Muscle layer of duodenum (tissue), 2 donors: ENCODE results near the gene MGLL.

ENCODE experiments used
- H3K27ac ChIP-seq: one replicate; pipeline ENCODE4 v1.7.0; 2013; ENCODE audit warnings: mild to moderate bottlenecking, low read length
- H3K27me3 ChIP-seq: one replicate; pipeline ENCODE4 v1.7.0; 2013; ENCODE audit warnings: low read depth, mild to moderate bottlenecking, control low read depth, low read length
- H3K36me3 ChIP-seq, 2 donors: one replicate each; pipeline ENCODE4 v1.7.0; 2013; ENCODE audit warnings: low read length in 2 of 2, control low read depth in 1 of 2, mild to moderate bottlenecking in 1 of 2; ENCODE audit not compliant: insufficient read depth in 2 of 2, control insufficient read depth in 1 of 2
- H3K4me1 ChIP-seq, 2 donors: one replicate each; pipeline ENCODE4 v1.7.0; 2013; ENCODE audit warnings: low read length in 2 of 2, mild to moderate bottlenecking in 2 of 2, control low read depth in 1 of 2, moderate library complexity in 1 of 2; ENCODE audit not compliant: insufficient read depth in 2 of 2, control insufficient read depth in 1 of 2
- H3K4me3 ChIP-seq, 2 donors: one replicate each; pipeline ENCODE4 v1.7.0; 2013; ENCODE audit warnings: low read length in 2 of 2, low read depth in 1 of 2, mild to moderate bottlenecking in 1 of 2
- H3K9me3 ChIP-seq, 2 donors: one replicate each; pipeline ENCODE4 v1.7.0; 2013; ENCODE audit warnings: low read length in 2 of 2, control low read depth in 1 of 2, mild to moderate bottlenecking in 1 of 2; ENCODE audit not compliant: control insufficient read depth in 1 of 2
- donor health status: healthy.

The MGLL gene

GRCh38 chr3:127722091-127722784, 100.1 kb downstream of the MGLL start:
- H3K27ac ChIP-seq = no peak overlapping the region

GRCh38 chr3:127720985-127721935, 101.1 kb downstream of the MGLL start:
- no peak overlapping the region for H3K27ac ChIP-seq
- no peak overlapping the region for H3K4me3 ChIP-seq
- no peaks in the 10 kb centered on the region for H3K36me3 ChIP-seq
- H3K4me1 ChIP-seq = peaks cover 12 to 24% of the 10 kb centered on the region in 2 donors
- H3K27me3 ChIP-seq = no peaks in the 10 kb centered on the region
- H3K9me3 ChIP-seq = no peaks in the 10 kb centered on the region

More at GRCh38 chr3:127722091-127722784, 100.1 kb downstream of the MGLL start:
- no peaks in the 10 kb centered on the region for H3K36me3 ChIP-seq
- H3K4me3 ChIP-seq = no peak overlapping the region
- H3K9me3 ChIP-seq = no peaks in the 10 kb centered on the region
- no peaks in the 10 kb centered on the region for H3K27me3 ChIP-seq
- peaks cover 12 to 24% of the 10 kb centered on the region in 2 donors for H3K4me1 ChIP-seq

- Histone ChIP-seq H3K27ac (no peak overlapping the region), H3K36me3 (no peaks in the 10 kb centered on the region), H3K4me3 (no peak overlapping the region), H3K9me3 (no peaks in the 10 kb centered on the region), H3K4me1 (peaks cover 12 to 24% of the 10 kb centered on the region in 2 donors), H3K27me3 (no peaks in the 10 kb centered on the region)
Measured at GRCh38 chr3:127720161-127720823, 102.0 kb downstream of the MGLL start.

- no peaks in the 10 kb centered on the region for H3K27me3 ChIP-seq
- H3K27ac ChIP-seq = no peak overlapping the region
- no peak overlapping the region for H3K4me3 ChIP-seq
- H3K36me3 ChIP-seq = no peaks in the 10 kb centered on the region
- H3K4me1 ChIP-seq = peaks cover 12 to 27% of the 10 kb centered on the region in 2 donors
- no peaks in the 10 kb centered on the region for H3K9me3 ChIP-seq
Measured at GRCh38 chr3:127719369-127719768, 102.9 kb downstream of the MGLL start.

DNA sequence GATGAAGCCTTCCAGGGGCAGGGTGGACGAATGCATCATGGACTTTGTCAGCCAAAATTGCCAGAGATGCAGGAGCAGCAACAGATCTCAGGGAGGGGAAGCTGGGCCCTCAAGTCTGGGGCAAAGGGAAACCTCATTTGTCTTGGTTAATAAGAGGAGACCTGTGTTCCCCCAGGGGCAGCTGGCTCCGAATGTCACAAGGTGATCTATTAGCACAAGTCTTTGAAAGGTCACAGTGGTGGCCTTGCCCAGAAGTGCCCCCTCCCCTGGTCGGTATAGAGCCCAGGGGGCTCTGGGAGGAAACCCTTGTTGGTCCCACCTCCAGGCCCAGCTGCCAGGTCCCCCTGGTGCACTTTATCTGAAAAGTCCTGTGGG, 103.4 kb downstream of the MGLL start:
- Histone ChIP-seq H3K4me1 (peaks cover 12 to 27% of the 10 kb centered on the region in 2 donors), H3K4me3 (no peak overlapping the region), H3K9me3 (no peaks in the 10 kb centered on the region), H3K36me3 (no peaks in the 10 kb centered on the region), H3K27ac (no peak overlapping the region), H3K27me3 (no peaks in the 10 kb centered on the region)

- Histone ChIP-seq H3K27me3 (no peaks in the 10 kb centered on the region), H3K36me3 (no peaks in the 10 kb centered on the region), H3K9me3 (no peaks in the 10 kb centered on the region), H3K4me1 (peaks cover 12 to 27% of the 10 kb centered on the region in 2 donors), H3K27ac (no peak overlapping the region), H3K4me3 (no peak overlapping the region)
Measured at GRCh38 chr3:127718245-127718915, 103.9 kb downstream of the MGLL start.

DNA sequence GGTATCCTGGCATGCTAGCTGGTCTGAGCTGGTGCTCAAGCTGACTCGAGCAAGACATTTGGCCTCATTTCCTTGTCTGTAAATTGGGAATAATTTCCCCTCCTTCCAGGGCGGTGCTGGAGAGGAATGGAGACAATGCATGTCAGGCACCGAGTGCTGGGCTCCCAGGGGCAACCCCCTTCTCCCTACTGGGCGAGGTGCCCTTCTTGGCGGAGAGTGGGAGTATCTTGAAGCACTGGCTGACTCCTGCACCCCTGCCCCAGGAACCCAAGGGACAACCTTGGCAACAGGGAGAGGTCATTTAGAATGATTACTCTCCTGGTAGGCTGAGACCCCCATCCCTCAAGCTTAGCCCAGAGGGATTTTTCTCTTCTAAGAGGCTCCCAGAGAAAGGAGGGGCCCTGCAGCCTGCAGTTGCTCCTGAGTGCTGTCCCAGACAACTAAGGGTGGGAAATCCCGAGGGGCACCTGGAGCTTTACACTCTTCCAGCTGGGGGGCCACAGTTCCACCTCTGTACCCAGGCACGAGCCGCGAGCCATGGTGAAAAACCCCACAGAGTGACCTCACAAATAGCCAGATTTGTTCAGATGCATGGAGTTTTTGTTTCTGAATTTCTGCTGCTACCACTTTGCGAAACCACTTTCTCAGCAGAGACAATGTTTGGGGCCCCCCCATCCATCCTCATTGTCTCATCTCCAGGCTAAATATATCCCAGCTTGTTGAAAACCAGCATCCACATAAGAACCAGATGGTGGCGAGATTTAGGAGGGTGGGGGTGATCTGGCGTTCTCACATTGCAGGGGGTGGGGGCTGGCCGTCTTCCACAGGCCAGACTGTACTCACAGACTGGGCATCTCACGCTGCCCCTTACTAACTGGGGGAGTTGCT, 104.7 kb downstream of the MGLL start:
- peaks cover 5 to 19% of the 10 kb centered on the region in 2 donors for H3K4me1 ChIP-seq
- no peaks in the 10 kb centered on the region for H3K36me3 ChIP-seq
- no peak overlapping the region for H3K4me3 ChIP-seq
- H3K9me3 ChIP-seq = no peaks in the 10 kb centered on the region
- H3K27ac ChIP-seq = no peak overlapping the region
- H3K27me3 ChIP-seq = no peaks in the 10 kb centered on the region

DNA sequence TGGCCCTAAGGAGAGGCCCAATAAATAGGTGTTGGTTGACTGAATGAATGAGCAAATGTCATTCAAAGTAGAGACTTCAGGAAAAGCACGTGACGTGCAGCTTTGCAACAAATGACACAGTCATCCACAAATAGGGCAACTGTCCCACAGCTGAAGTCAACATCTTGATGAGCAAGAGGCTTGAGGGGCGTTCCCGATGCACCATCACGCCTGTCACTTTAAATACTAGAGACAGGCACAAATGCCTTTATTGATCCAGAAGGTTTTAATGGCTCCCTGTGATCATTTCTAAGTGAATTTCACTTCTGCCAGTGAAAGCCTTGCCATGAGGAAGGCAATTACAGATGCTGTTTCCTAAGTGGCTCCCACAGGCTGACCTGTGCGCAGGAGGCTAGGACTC, 105.9 kb downstream of the MGLL start:
- H3K36me3 ChIP-seq = no peaks in the 10 kb centered on the region
- H3K4me1 ChIP-seq = peaks cover 3 to 12% of the 10 kb centered on the region in 2 donors
- no peaks in the 10 kb centered on the region for H3K27me3 ChIP-seq
- H3K9me3 ChIP-seq = no peaks in the 10 kb centered on the region
- H3K4me3 ChIP-seq = no peak overlapping the region
- H3K27ac ChIP-seq = no peak overlapping the region

- Histone ChIP-seq H3K4me1 (peaks cover 3 to 12% of the 10 kb centered on the region in 2 donors), H3K27me3 (no peaks in the 10 kb centered on the region), H3K9me3 (no peaks in the 10 kb centered on the region), H3K27ac (no peak overlapping the region), H3K36me3 (no peaks in the 10 kb centered on the region), H3K4me3 (no peak overlapping the region)
Measured at GRCh38 chr3:127715532-127715931, 106.8 kb downstream of the MGLL start.

- peaks cover 3 to 13% of the 10 kb centered on the region in 2 donors for H3K4me1 ChIP-seq
- no peak overlapping the region for H3K4me3 ChIP-seq
- no peaks in the 10 kb centered on the region for H3K36me3 ChIP-seq
- no peaks in the 10 kb centered on the region for H3K27me3 ChIP-seq
- H3K27ac ChIP-seq = no peak overlapping the region
- no peaks in the 10 kb centered on the region for H3K9me3 ChIP-seq
Measured at GRCh38 chr3:127714866-127715265, 107.4 kb downstream of the MGLL start.
